K562 (cell line): ENCODE results near the gene CDKN2C. TPM values are rescaled to one million over a fixed set of nuclear protein-coding genes. Genes with fewer than 3 reads are reported as not detected.

ENCODE experiments used
- BACH1 ChIP-seq: fragments of 200-800 bp; sonication (Bioruptor generic); IDR thresholded peaks from 2 replicates; pipeline ENCODE4 v1.6.1; 2016; ENCODE audit warnings: missing genetic modification characterization, missing compliant biosample characterization
- CHD2 ChIP-seq: IDR thresholded peaks from 2 replicates; pipeline ENCODE4 v1.6.1; 2011; ENCODE audit warnings: low read depth, low read length
- DNMT1 ChIP-seq: fragments of 450-650 bp; IDR thresholded peaks from 2 replicates; pipeline ENCODE4 v1.6.1; 2016; ENCODE audit warnings: antibody characterized with exemption, mild to moderate bottlenecking
- EHMT2 ChIP-seq: fragments of 450-650 bp; IDR thresholded peaks from 2 replicates; pipeline ENCODE4 v1.6.1; 2018; ENCODE audit warnings: antibody characterized with exemption
- IFI16 ChIP-seq: fragments of 250-450 bp; sonication (Bioruptor Pico); IDR thresholded peaks from 2 replicates; pipeline ENCODE4 v2.1.2; 2022; ENCODE audit warnings: mild to moderate bottlenecking, inconsistent platforms
- LARP7 ChIP-seq: fragments of 450-650 bp; IDR thresholded peaks from 2 replicates; pipeline ENCODE4 v1.6.1; 2016
- NCOR1 ChIP-seq: fragments of 450-650 bp; IDR thresholded peaks from 2 replicates; pipeline ENCODE4 v1.6.1; 2016; ENCODE audit warnings: mild to moderate bottlenecking, moderate library complexity
- NR2C2 ChIP-seq, 2 experiments: fragments of 200-800 bp in 1 of 2; sonication (Bioruptor generic) in 1 of 2; sonication (generic) in 1 of 2; formaldehyde crosslinking in 1 of 2; IDR thresholded peaks; 2 replicates each; pipeline versions ENCODE4 v1.6.1 to v1.8.0; 2016 to 2022; ENCODE audit warnings: mild to moderate bottlenecking in 1 of 2, missing compliant biosample characterization in 1 of 2, missing genetic modification characterization in 1 of 2, missing genetic modification reagents in 1 of 2
- POLR2A ChIP-seq: fragments of 450-650 bp; conservative IDR thresholded peaks from 2 replicates; pipeline ENCODE4 v1.6.1; 2016
- POLR2H ChIP-seq: IDR thresholded peaks from 2 replicates; pipeline ENCODE4 v1.6.1; 2016; ENCODE audit warnings: missing genetic modification characterization, low read depth, mild to moderate bottlenecking, control low read depth, missing compliant biosample characterization, moderate library complexity
- RFX5 ChIP-seq: IDR thresholded peaks from 2 replicates; pipeline ENCODE4 v1.6.1; 2011; ENCODE audit warnings: low read depth, mild to moderate bottlenecking, improper control_type of control experiment, low read length
- SIN3B ChIP-seq: fragments of 450-650 bp; IDR thresholded peaks from 2 replicates; pipeline ENCODE4 v1.6.1; 2017; ENCODE audit warnings: low read depth, mild to moderate bottlenecking, moderate library complexity
- SLC30A9 ChIP-seq: fragments of 250-450 bp; sonication (Bioruptor Pico); IDR thresholded peaks from 2 replicates; pipeline ENCODE4 v1.8.0; 2022; ENCODE audit warnings: mild to moderate bottlenecking, moderate library complexity
- ZBTB1 ChIP-seq: sonication (generic); formaldehyde crosslinking; IDR thresholded peaks from 2 replicates; pipeline ENCODE4 v1.8.1; 2023; ENCODE audit warnings: missing genetic modification reagents, low read depth, mild to moderate bottlenecking, borderline replicate concordance
- ZNF184 ChIP-seq: sonication (generic); formaldehyde crosslinking; IDR thresholded peaks from 2 replicates; pipeline ENCODE4 v1.5.0; 2020; ENCODE audit warnings: missing genetic modification reagents
- ZNF224 ChIP-seq: sonication (generic); formaldehyde crosslinking; IDR thresholded peaks from 2 replicates; pipeline ENCODE4 v1.8.0; 2022; ENCODE audit warnings: mild to moderate bottlenecking, missing genetic modification reagents
- ZNF668 ChIP-seq: fragments of 250-450 bp; sonication (Bioruptor Pico); IDR thresholded peaks from 2 replicates; pipeline ENCODE4 v1.8.0; 2022; ENCODE audit warnings: mild to moderate bottlenecking, inconsistent platforms
- ZNF77 ChIP-seq: fragments of 250-450 bp; sonication (Bioruptor Pico); IDR thresholded peaks from 2 replicates; pipeline ENCODE4 v1.5.0; 2020
- polyA plus RNA-seq, 8 experiments: library from polyadenylated mRNA; depleted of rRNA in 4 of 8; stranded (reverse) in 5 of 8; unstranded in 3 of 8; fragments of >200 nt; fragmentation: Nextera tagmentation in 2 of 8; fragmentation: Illumina TruSeq in 1 of 8; extraction: Ambion mirVana in 2 of 8; extraction: Trizol in 1 of 8; gene quantifications; 2 replicates each; pipeline versions ENCODE4 v1.2.1 to v1.2.3, GENCODE V29; 2011 to 2014; ENCODE audit warnings: inconsistent platforms in 1 of 8, missing spikeins in 1 of 8
- total RNA-seq, 7 experiments: library from RNA; depleted of rRNA in 6 of 7; stranded (reverse); fragments of >200 nt in 6 of 7; fragmentation: Illumina TruSeq in 2 of 7; extraction: Trizol in 2 of 7; gene quantifications; 2 replicates each; pipeline versions ENCODE4 v1.2.1 to v1.2.3, GENCODE V29; 2011 to 2021; ENCODE audit warnings: low replicate concordance in 1 of 7
- TF ChIP-seq, protein P1 (sequence below): IDR thresholded peaks from 2 replicates; pipeline ENCODE4 v1.6.1; 2016; ENCODE audit warnings: missing genetic modification characterization, missing compliant biosample characterization
- TF ChIP-seq, protein P2 (sequence below): sonication (generic); formaldehyde crosslinking; IDR thresholded peaks from 2 replicates; pipeline ENCODE4 v1.9.0; 2022; ENCODE audit warnings: mild to moderate bottlenecking, missing genetic modification reagents
- TF ChIP-seq, protein P3 (sequence below): fragments of 250-450 bp; sonication (Bioruptor Pico); IDR thresholded peaks from 2 replicates; pipeline ENCODE4 v1.8.0; 2021; ENCODE audit warnings: moderate library complexity, mild to moderate bottlenecking, inconsistent platforms
- TF ChIP-seq, protein P4 (sequence below): sonication (generic); formaldehyde crosslinking; IDR thresholded peaks from 2 replicates; pipeline ENCODE4 v1.8.1; 2023; ENCODE audit warnings: mild to moderate bottlenecking, missing genetic modification reagents
- TF ChIP-seq, protein P5 (sequence below): sonication (generic); formaldehyde crosslinking; IDR thresholded peaks from 2 replicates; pipeline ENCODE4 v1.8.0; 2022; ENCODE audit warnings: mild to moderate bottlenecking, missing genetic modification reagents, borderline replicate concordance

Gene CDKN2C
- total and polyA plus RNA-seq, 9 of the 15 experiments (the other 6 are each of a cell fraction or from before 2014, with no cell fraction given), result 11.9 to 74.3 (median 45.9) TPM

DNA sequence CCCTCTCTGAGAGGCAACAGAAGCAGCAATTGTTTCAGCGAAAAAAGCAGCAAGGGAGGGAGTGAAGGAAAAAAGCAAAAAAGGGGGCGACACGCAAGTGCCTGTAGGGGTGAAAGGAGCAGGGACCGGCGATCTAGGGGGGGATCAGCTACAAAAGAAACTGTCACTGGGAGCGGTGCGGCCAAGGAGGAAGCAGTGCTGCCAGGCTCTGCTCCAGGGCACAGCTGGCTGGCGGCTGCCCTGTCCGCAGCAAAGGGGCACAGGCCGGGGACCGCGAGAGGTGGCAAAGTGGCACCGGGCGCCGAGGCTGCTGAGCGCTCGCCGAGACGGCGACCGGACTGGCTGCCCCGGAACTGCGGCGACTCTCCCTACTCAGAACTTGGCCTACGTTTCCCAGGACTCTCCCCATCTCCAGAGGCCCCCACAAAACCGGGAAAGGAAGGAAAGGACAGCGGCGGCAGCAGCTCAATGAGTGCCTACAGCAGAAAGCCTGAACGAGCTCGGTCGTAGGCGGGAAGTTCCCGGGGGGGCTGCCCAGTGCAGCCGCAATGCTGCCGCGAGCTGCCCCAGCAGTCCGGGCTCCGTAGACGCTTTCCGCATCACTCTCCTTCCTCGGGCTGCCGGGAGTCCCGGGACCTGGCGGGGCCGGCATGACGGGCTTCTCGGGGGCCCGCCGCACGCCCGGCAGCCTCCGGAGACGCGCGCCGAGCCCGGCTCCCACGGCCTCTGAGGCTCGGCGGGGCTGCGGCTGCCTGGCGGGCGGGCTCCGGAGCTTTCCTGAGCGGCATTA is 1.0 kb upstream of the CDKN2C start (continued):
- TF ChIP-seq, protein P1, sequence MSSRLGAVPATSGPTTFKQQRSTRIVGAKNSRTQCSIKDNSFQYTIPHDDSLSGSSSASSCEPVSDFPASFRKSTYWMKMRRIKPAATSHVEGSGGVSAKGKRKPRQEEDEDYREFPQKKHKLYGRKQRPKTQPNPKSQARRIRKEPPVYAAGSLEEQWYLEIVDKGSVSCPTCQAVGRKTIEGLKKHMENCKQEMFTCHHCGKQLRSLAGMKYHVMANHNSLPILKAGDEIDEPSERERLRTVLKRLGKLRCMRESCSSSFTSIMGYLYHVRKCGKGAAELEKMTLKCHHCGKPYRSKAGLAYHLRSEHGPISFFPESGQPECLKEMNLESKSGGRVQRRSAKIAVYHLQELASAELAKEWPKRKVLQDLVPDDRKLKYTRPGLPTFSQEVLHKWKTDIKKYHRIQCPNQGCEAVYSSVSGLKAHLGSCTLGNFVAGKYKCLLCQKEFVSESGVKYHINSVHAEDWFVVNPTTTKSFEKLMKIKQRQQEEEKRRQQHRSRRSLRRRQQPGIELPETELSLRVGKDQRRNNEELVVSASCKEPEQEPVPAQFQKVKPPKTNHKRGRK, result peak; percentile 68
- TF ChIP-seq SLC30A9 (CRISPR knock-in tag), result no peak
- TF ChIP-seq POLR2H, result no peak; the same call in 1 of the 2 replicates
- TF ChIP-seq LARP7, result 0 out of 2 replicates have a peak, but pooled peaks have one; percentile 24
- TF ChIP-seq, protein P2, sequence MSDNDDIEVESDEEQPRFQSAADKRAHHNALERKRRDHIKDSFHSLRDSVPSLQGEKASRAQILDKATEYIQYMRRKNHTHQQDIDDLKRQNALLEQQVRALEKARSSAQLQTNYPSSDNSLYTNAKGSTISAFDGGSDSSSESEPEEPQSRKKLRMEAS (CRISPR knock-in tag), result no peak
- no peak for TF ChIP-seq ZBTB1 (CRISPR knock-in tag)
- no peak for TF ChIP-seq DNMT1
- TF ChIP-seq, protein P3, sequence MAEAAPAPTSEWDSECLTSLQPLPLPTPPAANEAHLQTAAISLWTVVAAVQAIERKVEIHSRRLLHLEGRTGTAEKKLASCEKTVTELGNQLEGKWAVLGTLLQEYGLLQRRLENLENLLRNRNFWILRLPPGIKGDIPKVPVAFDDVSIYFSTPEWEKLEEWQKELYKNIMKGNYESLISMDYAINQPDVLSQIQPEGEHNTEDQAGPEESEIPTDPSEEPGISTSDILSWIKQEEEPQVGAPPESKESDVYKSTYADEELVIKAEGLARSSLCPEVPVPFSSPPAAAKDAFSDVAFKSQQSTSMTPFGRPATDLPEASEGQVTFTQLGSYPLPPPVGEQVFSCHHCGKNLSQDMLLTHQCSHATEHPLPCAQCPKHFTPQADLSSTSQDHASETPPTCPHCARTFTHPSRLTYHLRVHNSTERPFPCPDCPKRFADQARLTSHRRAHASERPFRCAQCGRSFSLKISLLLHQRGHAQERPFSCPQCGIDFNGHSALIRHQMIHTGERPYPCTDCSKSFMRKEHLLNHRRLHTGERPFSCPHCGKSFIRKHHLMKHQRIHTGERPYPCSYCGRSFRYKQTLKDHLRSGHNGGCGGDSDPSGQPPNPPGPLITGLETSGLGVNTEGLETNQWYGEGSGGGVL (CRISPR knock-in tag), result no peak
- no peak for TF ChIP-seq BACH1
- TF ChIP-seq, protein P4, sequence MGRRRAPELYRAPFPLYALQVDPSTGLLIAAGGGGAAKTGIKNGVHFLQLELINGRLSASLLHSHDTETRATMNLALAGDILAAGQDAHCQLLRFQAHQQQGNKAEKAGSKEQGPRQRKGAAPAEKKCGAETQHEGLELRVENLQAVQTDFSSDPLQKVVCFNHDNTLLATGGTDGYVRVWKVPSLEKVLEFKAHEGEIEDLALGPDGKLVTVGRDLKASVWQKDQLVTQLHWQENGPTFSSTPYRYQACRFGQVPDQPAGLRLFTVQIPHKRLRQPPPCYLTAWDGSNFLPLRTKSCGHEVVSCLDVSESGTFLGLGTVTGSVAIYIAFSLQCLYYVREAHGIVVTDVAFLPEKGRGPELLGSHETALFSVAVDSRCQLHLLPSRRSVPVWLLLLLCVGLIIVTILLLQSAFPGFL, result no peak
- no peak for TF ChIP-seq ZNF224 (CRISPR knock-in tag)
- TF ChIP-seq NR2C2 (CRISPR knock-in tag; IDR thresholded peaks at IDR 0.05), result 0 out of 2 replicates have a peak, but pooled peaks have one; percentile 45
- TF ChIP-seq NR2C2 (tag; IDR thresholded peaks at IDR 0.05), result no peak
- TF ChIP-seq ZNF77, result no peak
- TF ChIP-seq, protein P5, sequence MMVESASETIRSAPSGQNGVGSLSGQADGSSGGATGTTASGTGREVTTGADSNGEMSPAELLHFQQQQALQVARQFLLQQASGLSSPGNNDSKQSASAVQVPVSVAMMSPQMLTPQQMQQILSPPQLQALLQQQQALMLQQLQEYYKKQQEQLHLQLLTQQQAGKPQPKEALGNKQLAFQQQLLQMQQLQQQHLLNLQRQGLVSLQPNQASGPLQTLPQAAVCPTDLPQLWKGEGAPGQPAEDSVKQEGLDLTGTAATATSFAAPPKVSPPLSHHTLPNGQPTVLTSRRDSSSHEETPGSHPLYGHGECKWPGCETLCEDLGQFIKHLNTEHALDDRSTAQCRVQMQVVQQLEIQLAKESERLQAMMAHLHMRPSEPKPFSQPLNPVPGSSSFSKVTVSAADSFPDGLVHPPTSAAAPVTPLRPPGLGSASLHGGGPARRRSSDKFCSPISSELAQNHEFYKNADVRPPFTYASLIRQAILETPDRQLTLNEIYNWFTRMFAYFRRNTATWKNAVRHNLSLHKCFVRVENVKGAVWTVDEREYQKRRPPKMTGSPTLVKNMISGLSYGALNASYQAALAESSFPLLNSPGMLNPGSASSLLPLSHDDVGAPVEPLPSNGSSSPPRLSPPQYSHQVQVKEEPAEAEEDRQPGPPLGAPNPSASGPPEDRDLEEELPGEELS (CRISPR knock-in tag), result no peak
- no peak for TF ChIP-seq IFI16 (CRISPR knock-in tag)
- peak; percentile 43 for TF ChIP-seq SIN3B
- no peak; the same call in 1 of the 2 replicates for TF ChIP-seq CHD2
- no peak for TF ChIP-seq RFX5
- no peak for TF ChIP-seq ZNF668 (CRISPR knock-in tag)
- peak; percentile 71 for TF ChIP-seq POLR2A
- TF ChIP-seq ZNF184 (CRISPR knock-in tag), result no peak
- TF ChIP-seq EHMT2, result no peak
- TF ChIP-seq NCOR1, result no peak
